Activated T-cell treated with anti-CD3 and anti-CD28 coated beads for 24 hours (primary cell): Measurements from ENCODE around the gene APOBEC3B.
A peak's percentile ranks its signal among the peaks of the same experiment; 100 is the strongest.
"Not testable (repeated sequence)": the region's sequence is repeated elsewhere in the genome, so short reads cannot be mapped to it uniquely, and the experiment has no call there.

Experiments used
- DNase-seq: peaks from one replicate; pipeline ENCODE4 v3.0.0-alpha.2; 2020; ENCODE audit warnings: low read depth

APOBEC3B gene

GRCh38 chr22:38951734-38952133 is 30.4 kb upstream of the APOBEC3B start:
- no peak for DNase-seq

DNA sequence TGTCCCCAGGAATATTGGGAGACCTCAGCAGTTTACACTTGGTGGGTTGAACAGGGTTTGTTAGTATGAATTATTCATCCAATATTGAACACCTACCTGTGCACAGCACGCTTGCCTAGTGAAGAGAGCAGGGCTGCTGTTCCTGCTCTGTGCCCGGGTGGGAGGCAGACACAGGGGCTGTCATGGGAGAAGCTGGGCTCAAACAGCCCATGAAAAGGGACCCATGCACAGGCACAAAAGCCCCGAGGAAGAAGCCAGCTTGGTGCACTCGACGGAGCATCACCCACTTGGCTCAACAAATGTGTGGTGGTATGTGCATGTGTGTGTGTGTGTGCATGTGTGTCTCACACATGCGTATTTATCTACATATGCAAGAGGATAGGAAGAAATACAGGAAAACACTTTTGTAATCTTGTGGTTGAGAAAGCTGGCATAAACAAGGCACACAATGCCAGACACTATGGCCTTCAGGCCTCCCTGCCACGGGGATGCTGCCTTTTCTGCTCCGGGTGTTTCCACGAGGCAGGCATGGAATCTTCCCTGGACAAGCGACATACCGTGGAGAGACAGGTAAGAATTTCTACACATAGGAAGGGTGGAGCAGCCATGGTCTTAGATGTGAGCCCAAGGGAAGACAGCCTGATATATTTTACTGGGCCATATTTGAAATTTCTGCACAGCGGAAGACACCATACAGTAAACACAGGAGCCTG is 29.7 kb upstream of the APOBEC3B start:
- no peak for DNase-seq

DNA sequence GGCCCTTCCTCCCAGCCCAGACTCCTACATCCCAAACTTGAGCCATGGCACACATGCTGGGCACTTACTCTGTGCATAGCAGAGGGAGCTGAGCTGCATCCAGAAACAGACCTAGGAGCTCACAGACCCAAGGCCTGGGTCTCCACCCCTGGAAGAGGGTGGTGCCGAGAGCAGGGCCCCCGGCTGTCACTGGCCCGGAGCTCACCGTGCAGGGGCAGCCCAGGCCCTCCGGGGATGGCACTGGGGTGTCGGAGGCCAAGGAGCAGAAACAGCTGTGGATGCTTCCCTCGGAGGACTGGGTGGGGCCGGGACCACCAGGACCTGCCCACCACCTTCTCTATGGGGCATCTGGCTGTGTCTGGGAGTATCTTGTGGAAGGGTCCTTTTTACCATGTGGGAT is 29.1 kb upstream of the APOBEC3B start:
- no peak for DNase-seq

- peak; percentile 68 for DNase-seq
Measured at GRCh38 chr22:38953577-38954413, 28.4 kb upstream of the APOBEC3B start.

GRCh38 chr22:38954414-38955043 is 27.6 kb upstream of the APOBEC3B start:
- DNase-seq, result no peak

DNA sequence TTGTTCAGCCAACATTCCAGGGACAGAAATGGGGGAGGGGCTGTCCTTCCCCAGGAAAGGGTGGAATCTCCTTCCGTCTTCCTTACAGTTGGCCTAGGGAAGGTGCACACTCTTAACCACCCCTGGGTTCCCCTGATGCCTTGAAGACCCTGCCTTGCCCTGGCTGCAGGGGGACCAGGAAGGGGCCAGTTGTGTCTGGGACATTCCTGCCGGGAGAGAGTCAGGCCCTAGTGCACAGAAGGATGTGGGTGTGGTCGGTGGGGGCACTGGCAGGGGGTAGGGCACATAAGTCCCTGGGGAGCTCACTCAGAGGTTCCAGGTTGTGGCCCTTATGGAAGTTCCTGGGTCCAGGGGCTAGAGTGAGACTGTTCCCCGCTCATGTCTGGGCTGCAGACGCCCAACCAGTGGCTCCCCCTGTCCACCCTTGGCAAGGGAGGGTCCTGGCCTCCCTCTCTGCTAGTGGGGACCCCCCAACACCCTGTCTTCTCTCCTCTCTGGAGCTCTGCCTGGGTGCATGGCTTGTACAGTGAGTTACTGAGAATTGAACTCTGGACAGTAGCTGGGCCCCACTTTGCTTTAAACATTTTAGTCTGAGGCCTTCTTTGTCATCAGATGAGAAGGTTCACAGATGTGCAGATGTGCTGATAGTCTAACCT is 26.8 kb upstream of the APOBEC3B start:
- DNase-seq, result no peak

- DNase-seq, result no peak
Measured at GRCh38 chr22:38955926-38956325, 26.2 kb upstream of the APOBEC3B start.

- no peak for DNase-seq
Measured at GRCh38 chr22:38956551-38956950, 25.6 kb upstream of the APOBEC3B start.

- no peak for DNase-seq
Measured at GRCh38 chr22:38957046-38957770, 24.9 kb upstream of the APOBEC3B start, which contains the start of gene APOBEC3A. APOBEC3A (plus strand) TSS chr22:38957609; CDS start chr22:38957692, 83 bp downstream.

- no peak for DNase-seq
Measured at GRCh38 chr22:38957808-38958650, 24.1 kb upstream of the APOBEC3B start.

- DNase-seq, result not testable (repeated sequence)
Measured at GRCh38 chr22:38958651-38958943, 23.6 kb upstream of the APOBEC3B start.

- DNase-seq, result no peak
Measured at GRCh38 chr22:38959590-38959989, 22.6 kb upstream of the APOBEC3B start.

- not testable (repeated sequence) for DNase-seq
Measured at GRCh38 chr22:38960673-38961072, 21.5 kb upstream of the APOBEC3B start.

- DNase-seq, result not testable (repeated sequence)
Measured at GRCh38 chr22:38963291-38963738, 18.8 kb upstream of the APOBEC3B start.

DNA sequence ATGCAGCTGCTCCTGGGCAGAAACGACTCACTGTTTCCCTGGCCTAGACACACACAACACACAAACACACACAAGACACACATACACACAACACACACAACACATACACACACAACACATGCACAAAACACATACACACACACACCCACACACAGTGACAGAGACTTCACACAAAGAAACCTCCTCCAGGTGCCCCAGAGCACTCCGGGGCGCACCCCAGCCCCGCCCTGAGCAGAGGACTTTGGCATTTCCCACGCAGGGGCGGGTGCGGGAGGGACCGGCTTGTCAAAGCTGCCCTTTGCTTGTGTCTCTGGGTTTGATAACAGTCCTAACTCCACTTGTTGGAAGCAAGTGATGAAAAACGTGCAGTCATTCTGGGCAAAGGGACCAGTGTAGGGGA is 18.3 kb upstream of the APOBEC3B start:
- no peak for DNase-seq

DNA sequence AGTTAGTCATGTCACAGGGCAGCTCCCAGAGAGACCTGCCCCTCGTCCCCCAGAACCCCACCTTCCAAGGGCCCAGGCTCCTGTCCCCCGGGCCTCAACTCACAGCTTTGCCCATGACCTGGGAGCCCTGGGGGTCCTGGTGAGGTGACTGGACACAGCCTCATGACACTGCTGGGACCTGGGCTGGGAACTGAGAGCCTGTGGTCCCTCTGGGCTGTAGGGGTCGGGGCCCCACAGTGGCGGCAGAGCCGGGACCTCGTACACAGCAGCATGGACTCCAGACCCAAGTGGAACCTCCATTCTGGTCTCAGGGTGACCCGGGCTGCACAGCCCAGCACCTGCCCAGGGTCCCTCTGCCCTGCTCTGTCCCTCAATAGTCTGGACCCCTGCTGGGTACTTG is 17.8 kb upstream of the APOBEC3B start:
- DNase-seq, result no peak

- DNase-seq, result no peak
Measured at GRCh38 chr22:38964989-38965388, 17.2 kb upstream of the APOBEC3B start.

DNA sequence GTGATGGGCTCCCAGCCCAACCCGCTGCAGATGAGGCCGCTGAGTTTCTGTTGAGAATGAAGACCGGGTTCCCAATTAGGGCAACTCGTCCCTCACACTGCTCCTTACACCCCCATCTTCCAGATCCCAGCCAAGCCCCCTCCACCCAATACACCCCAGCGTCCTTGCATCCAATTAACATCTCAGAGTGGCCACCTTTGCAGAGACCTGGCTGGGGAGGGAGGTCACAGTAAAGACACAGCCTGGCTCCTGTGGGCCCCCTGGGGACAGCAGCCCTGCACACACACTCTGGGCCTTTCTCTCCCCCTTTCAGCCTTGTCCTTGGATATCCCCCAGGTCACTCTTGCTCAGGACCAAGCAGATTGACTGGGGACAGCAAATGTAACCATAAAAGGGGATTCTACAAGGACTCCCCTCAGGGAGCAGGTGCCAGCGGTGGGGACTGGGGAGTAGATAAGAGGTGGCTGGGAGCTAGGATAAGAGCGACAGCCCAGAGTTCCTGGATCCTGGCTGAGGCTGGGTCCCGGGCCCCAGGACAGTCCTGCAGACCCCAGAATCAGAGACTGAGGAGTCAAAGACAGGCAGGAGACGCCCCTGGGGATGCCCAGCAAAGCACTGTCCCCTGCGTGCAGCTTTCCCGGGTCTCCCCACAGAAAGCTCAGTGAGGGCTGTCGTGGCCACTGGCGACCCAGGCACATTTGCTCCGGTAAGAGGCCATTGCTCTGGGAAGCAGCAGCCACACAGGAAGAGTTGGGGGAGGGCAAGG is 16.4 kb upstream of the APOBEC3B start:
- no peak for DNase-seq

DNA sequence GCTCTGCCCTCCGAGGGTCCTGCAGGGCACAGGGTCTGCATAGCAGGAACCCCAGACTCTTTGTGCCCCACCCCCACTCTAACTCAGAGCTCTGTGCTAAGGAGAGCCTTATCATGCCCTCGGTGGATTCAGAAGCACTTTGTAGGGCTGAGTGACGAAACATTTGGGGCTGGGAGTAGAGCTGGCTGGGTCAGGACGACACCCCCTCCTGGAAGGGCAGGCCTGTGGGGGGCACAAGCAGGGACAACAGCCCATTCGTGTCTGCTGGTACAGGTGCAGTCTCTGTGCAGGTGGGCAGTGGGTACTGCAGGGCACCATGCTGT is 15.8 kb upstream of the APOBEC3B start:
- DNase-seq, result no peak

- DNase-seq, result no peak
Measured at GRCh38 chr22:38966942-38967341, 15.2 kb upstream of the APOBEC3B start.
